HL-60 (cell line): ENCODE measurements around the gene CAVIN2.

Experiments used
- DNase-seq, 2 experiments: peaks; one replicate each; pipeline ENCODE4 v3.0.0-alpha.2; 2010 to 2020; ENCODE audit warnings: low read depth in 1 of 2, low spot score in 1 of 2
- H3K27ac ChIP-seq: fragments of 250-450 bp; sonication (Bioruptor Pico); replicated peaks from 2 replicates; pipeline ENCODE4 v1.5.1; 2020; ENCODE audit warnings: mild to moderate bottlenecking, moderate library complexity
- H3K27me3 ChIP-seq: fragments of 250-450 bp; sonication (Bioruptor Pico); 2 replicates; pipeline ENCODE4 v1.5.1; 2021; ENCODE audit warnings: mild to moderate bottlenecking, moderate library complexity; ENCODE audit not compliant: insufficient read depth, poor library complexity, severe bottlenecking
- H3K4me3 ChIP-seq: replicated peaks from 2 replicates; pipeline ENCODE4 v1.5.1; 2011; ENCODE audit warnings: mild to moderate bottlenecking, control low read depth, low read length; ENCODE audit not compliant: insufficient read depth
- GABPA ChIP-seq: IDR thresholded peaks from 2 replicates; pipeline ENCODE4 v1.6.1; 2012; ENCODE audit warnings: low read depth
- POLR2AphosphoS5 ChIP-seq: IDR thresholded peaks from 2 replicates; pipeline ENCODE4 v1.6.1; 2012; ENCODE audit warnings: low read depth
- SPI1 ChIP-seq: IDR thresholded peaks from 2 replicates; pipeline ENCODE4 v1.6.1; 2012; ENCODE audit warnings: low read depth, mild to moderate bottlenecking, borderline replicate concordance
- TF ChIP-seq, protein P1 (sequence below): IDR thresholded peaks from 2 replicates; pipeline ENCODE4 v1.6.1; 2012; ENCODE audit warnings: low read depth; ENCODE audit not compliant: insufficient replicate concordance
- TF ChIP-seq, protein P2 (sequence below): IDR thresholded peaks from one replicate; pipeline ENCODE4 v1.5.1; 2011; ENCODE audit warnings: low read length, control low read depth, inconsistent platforms; ENCODE audit not compliant: insufficient read depth

CAVIN2 gene

DNA sequence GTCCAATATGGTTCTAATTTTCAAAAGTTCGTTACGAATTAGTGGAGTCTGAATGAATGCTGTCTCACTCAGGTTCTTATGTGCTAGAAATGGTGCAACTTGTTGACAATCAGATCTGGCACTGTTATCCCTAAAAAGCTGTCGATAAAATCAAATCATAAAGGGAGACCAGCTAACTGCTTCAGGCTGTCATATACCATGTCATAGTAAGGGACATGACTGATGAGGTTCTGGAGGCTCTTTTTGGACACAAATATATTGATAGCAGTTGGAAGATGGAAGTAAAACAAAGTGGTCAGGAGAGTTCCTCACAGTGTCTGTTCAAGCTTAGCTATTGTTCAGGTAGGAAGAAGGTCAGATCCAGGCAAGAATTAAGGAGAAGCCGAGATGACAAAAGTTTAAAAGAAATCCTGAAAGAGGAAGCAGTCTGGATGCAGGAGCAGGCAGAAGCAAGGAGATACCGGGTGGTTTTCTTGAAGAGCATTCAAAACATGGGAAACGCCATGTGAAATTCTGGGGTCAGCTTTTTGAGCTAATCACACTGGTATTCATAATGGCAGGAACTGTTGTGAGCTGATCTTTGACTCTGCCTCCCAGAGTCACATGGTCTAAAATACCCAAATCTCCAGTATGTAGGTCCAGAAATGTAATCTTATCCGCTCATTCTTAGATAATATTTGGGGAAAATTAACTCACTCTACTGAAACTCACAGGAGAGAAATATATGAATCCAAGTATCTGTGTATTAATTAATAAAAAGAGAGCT, 9.4 kb upstream of the CAVIN2 start:
- DNase-seq, result no peak
- TF ChIP-seq, protein P1, sequence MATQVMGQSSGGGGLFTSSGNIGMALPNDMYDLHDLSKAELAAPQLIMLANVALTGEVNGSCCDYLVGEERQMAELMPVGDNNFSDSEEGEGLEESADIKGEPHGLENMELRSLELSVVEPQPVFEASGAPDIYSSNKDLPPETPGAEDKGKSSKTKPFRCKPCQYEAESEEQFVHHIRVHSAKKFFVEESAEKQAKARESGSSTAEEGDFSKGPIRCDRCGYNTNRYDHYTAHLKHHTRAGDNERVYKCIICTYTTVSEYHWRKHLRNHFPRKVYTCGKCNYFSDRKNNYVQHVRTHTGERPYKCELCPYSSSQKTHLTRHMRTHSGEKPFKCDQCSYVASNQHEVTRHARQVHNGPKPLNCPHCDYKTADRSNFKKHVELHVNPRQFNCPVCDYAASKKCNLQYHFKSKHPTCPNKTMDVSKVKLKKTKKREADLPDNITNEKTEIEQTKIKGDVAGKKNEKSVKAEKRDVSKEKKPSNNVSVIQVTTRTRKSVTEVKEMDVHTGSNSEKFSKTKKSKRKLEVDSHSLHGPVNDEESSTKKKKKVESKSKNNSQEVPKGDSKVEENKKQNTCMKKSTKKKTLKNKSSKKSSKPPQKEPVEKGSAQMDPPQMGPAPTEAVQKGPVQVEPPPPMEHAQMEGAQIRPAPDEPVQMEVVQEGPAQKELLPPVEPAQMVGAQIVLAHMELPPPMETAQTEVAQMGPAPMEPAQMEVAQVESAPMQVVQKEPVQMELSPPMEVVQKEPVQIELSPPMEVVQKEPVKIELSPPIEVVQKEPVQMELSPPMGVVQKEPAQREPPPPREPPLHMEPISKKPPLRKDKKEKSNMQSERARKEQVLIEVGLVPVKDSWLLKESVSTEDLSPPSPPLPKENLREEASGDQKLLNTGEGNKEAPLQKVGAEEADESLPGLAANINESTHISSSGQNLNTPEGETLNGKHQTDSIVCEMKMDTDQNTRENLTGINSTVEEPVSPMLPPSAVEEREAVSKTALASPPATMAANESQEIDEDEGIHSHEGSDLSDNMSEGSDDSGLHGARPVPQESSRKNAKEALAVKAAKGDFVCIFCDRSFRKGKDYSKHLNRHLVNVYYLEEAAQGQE, result no peak
- TF ChIP-seq GABPA, result no peak
- TF ChIP-seq SPI1, result no peak
- TF ChIP-seq POLR2AphosphoS5, result no peak
- TF ChIP-seq, protein P2, sequence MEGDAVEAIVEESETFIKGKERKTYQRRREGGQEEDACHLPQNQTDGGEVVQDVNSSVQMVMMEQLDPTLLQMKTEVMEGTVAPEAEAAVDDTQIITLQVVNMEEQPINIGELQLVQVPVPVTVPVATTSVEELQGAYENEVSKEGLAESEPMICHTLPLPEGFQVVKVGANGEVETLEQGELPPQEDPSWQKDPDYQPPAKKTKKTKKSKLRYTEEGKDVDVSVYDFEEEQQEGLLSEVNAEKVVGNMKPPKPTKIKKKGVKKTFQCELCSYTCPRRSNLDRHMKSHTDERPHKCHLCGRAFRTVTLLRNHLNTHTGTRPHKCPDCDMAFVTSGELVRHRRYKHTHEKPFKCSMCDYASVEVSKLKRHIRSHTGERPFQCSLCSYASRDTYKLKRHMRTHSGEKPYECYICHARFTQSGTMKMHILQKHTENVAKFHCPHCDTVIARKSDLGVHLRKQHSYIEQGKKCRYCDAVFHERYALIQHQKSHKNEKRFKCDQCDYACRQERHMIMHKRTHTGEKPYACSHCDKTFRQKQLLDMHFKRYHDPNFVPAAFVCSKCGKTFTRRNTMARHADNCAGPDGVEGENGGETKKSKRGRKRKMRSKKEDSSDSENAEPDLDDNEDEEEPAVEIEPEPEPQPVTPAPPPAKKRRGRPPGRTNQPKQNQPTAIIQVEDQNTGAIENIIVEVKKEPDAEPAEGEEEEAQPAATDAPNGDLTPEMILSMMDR, result no peak
- H3K27ac ChIP-seq, result no peak overlapping the region
- H3K27me3 ChIP-seq, result no peaks in the 10 kb centered on the region
- no peak overlapping the region for H3K4me3 ChIP-seq

DNA sequence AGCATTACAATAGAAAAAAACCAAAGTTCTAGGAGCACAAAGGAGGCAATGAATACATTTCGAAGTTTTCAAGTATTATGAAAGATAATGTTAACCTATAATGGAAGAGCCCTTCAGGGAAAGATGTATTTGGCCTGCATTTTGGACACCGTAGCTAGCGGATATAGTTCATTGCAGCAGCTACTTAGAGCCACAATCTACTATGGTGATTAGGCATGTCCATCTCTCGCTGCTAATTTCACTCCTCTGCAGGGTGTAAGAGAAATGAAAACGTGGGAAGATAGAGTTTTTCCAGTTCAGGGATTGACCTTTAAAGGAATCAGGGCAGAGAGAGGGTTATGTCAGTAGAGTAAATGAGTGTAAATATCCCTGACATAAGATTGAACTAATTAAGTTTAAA, 8.5 kb upstream of the CAVIN2 start:
- no peak for TF ChIP-seq SPI1
- no peak for TF ChIP-seq POLR2AphosphoS5
- TF ChIP-seq, protein P2, result no peak
- no peak for TF ChIP-seq GABPA
- TF ChIP-seq, protein P1, result no peak
- DNase-seq, result no peak
- H3K27ac ChIP-seq, result no peak overlapping the region
- H3K4me3 ChIP-seq, result no peak overlapping the region
- no peaks in the 10 kb centered on the region for H3K27me3 ChIP-seq

DNA sequence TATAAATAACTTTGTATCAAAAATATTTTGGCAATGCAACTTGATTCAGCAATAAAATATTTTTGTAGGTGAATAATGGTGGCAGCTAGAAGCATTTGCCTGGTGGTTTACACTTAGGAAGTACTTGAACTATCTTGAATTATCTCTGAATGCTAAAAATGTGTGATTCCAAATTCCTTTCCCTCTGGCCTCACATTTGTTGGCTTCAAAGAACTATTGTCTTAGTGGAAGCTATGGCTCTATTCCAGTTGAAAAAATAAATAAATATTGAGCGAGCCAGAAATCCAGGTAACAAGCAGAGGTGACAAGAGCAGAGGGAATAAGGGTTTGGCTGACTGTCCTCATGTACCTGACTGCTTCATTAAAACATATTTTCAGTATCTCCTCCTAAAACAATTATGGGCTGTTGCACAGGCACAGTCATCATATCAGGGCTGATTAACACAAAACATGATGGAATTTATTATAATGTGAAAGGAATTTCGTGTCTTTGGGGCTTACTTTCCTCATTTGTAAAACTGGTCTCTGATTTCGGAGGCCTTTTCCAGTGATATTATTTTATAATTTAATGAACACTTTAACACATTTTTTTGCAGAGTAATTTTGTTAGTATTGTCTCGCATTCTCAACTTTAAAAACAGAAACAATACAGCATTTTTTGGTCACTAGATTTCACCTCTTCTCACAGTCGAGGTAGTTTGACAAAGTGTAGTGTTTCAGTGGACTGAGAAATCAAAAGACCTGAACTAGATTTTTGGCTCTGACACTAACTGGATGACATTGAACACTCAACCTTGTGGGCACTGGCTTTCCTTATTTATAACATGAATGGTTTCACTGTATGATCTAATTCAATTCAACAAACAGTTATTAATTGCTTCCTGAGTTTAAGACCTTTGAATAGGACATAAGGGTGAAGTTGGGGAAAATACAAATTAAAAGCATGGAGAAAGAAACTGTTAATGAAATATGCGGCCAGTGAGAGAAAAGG, 7.8 kb upstream of the CAVIN2 start:
- DNase-seq, result no peak
- Histone ChIP-seq H3K4me3 (no peak overlapping the region), H3K27ac (no peak overlapping the region), H3K27me3 (no peaks in the 10 kb centered on the region)
- TF ChIP-seq, protein P1, result no peak
- TF ChIP-seq GABPA (no peak), POLR2AphosphoS5 (no peak), SPI1 (no peak)
- TF ChIP-seq, protein P2, result no peak
